ENCODE results near the gene TP73.
"Not testable (repeated sequence)": the region's sequence is repeated elsewhere in the genome, so short reads cannot be mapped to it uniquely, and the experiment has no call there.

The TP73 gene

GRCh38 chr1:3721955-3722465 lies 69.7 kb downstream of the TP73 start:
- no peak overlapping the region for H3K4me3 ChIP-seq (ENCODE audit: low read depth, low read length)
- TF ChIP-seq, protein P1, sequence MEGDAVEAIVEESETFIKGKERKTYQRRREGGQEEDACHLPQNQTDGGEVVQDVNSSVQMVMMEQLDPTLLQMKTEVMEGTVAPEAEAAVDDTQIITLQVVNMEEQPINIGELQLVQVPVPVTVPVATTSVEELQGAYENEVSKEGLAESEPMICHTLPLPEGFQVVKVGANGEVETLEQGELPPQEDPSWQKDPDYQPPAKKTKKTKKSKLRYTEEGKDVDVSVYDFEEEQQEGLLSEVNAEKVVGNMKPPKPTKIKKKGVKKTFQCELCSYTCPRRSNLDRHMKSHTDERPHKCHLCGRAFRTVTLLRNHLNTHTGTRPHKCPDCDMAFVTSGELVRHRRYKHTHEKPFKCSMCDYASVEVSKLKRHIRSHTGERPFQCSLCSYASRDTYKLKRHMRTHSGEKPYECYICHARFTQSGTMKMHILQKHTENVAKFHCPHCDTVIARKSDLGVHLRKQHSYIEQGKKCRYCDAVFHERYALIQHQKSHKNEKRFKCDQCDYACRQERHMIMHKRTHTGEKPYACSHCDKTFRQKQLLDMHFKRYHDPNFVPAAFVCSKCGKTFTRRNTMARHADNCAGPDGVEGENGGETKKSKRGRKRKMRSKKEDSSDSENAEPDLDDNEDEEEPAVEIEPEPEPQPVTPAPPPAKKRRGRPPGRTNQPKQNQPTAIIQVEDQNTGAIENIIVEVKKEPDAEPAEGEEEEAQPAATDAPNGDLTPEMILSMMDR (IDR thresholded peaks at IDR 0.05; ENCODE audit: low read depth, low read length, missing control alignments), result no peak
- DNase-seq (ENCODE audit: low read depth), result no peak

DNA sequence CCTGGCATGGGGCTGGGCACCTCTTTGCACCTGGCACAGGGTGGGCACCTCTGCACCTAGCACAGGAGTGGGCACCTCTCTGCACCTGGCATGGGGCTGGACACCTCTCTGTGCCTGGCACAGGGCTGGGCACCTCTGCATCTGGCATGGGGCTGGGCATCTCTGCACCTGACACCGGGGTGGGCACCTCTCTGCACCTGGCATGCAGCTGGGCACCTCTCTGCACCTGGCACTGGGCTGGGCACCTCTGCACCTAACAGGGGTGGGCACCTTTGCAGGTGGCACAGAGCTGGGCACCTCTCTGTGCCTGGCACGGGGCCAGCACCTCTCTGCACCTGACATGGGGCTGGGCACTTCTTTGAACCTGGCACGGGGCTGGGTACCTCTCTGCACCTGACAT lies 70.5 kb downstream of the TP73 start:
- H3K4me3 ChIP-seq (ENCODE audit: low read depth, low read length), result no peak overlapping the region
- DNase-seq (ENCODE audit: low read depth), result no peak
- TF ChIP-seq, protein P1 (IDR thresholded peaks at IDR 0.05; ENCODE audit: low read depth, low read length, missing control alignments), result no peak

DNA sequence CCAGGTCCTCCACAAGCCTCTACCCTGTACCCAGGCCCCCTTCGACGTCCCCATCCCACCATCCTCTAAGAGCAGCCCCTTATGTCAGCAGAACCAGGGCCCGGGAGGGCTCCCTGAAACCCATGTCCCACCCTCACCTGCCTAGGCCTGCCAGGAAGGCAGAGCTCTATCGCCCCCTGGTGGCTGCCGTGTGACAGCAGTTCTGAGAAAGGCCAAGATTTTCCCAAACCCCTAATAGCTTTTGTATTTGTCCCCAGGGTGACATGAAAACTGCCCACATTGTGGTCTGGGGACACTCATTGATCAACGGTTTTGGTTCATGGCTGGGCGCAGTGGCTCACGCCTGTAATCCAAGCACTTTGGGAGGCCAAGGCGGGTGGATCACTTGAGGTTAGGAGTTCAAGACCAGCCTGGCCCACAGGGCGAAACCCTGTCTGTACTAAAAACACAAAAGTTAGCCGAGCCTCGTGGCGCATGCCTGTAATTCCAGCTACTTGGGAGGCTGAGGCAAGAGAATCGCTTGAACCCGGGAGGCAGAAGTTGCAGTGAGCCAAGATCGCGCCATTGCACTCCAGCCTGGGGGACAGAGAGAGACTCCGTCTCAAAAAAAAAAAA lies 72.2 kb downstream of the TP73 start:
- DNase-seq (ENCODE audit: low read depth), result peak; percentile 33
- TF ChIP-seq, protein P1 (IDR thresholded peaks at IDR 0.05; ENCODE audit: low read depth, low read length, missing control alignments), result peak; percentile 96
- not testable (repeated sequence) for H3K4me3 ChIP-seq (ENCODE audit: low read depth, low read length)

GRCh38 chr1:3725366-3725765 lies 73.0 kb downstream of the TP73 start:
- DNase-seq (ENCODE audit: low read depth), result no peak
- TF ChIP-seq, protein P1 (IDR thresholded peaks at IDR 0.05; ENCODE audit: low read depth, low read length, missing control alignments), result no peak

DNA sequence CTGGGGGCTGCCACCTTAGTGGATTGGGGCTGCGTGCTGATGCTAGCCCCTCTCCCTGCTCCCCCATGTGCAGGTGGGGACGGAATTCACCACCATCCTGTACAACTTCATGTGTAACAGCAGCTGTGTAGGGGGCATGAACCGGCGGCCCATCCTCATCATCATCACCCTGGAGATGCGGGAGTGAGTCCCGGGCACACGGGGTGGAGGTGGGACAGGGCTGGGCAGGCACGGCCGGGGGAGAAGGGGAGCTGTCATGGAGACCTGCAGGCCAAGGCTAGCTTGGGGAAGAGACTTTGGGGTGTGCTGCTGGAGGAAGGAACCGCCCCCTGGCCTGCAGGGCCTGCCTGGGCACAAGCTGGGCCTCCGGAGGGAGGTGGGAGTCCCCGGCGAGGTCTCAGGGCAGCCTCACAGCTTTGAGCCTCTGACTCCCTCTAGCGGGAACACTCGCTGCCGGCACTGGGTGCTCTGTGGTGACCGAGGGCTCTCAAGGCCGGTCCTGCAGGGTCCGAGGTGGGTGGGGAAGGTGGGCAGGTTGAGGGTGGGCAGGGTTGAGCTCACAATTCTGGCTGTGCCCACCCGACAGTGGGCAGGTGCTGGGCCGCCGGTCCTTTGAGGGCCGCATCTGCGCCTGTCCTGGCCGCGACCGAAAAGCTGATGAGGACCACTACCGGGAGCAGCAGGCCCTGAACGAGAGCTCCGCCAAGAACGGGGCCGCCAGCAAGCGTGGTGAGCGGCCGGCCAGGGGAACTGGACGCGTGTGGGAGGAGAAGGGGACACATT lies 74.9 kb downstream of the TP73 start:
- DNase-seq (ENCODE audit: low read depth), result no peak
- H3K4me3 ChIP-seq (ENCODE audit: low read depth, low read length), result no peak overlapping the region
- TF ChIP-seq, protein P1 (IDR thresholded peaks at IDR 0.05; ENCODE audit: low read depth, low read length, missing control alignments), result peak; percentile 38

More at GRCh38 chr1:3725366-3725765, 73.0 kb downstream of the TP73 start:
- no peak overlapping the region for H3K4me3 ChIP-seq (ENCODE audit: low read depth, low read length)

- DNase-seq (ENCODE audit: low read depth), result no peak
- no peak overlapping the region for H3K4me3 ChIP-seq (ENCODE audit: low read depth, low read length)
- TF ChIP-seq, protein P1 (IDR thresholded peaks at IDR 0.05; ENCODE audit: low read depth, low read length, missing control alignments), result no peak
These were observed 75.8 kb downstream of the TP73 start for GRCh38 chr1:3727825-3728776.

Data from GM12864 (cell line).